HG02798 (cell line): Measurements from ENCODE around the gene TSPAN8.
"Not testable (repeated sequence)": the region's sequence is repeated elsewhere in the genome, so short reads cannot be mapped to it uniquely, and the experiment has no call there.

Experiments used
- ATAC-seq: cut with Tn5 transposase; IDR thresholded peaks from one replicate; pipeline ENCODE4 v1.9.1; 2021; ENCODE audit warnings: mild to moderate bottlenecking; ENCODE audit not compliant: unreplicated experiment, poor library complexity

The TSPAN8 gene

DNA sequence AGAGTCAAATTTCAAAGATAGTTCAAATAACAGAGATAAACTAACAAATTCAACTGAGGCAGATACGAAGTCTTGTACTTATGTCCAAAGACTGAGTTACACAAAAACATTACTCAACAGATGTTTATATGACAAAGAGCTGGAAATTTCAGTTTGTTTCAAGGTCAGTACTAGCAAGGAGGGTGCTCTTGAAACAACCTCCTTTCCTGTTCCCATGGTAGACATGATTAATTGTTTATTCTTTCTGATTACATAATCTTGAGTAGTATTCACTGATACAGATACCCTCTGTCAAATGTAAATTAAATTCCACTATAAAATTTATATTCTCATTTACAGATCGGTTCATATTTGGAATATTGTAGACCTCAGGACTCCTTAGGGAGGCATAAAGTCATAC is 23.4 kb downstream of the TSPAN8 start:
- ATAC-seq: no peak

DNA sequence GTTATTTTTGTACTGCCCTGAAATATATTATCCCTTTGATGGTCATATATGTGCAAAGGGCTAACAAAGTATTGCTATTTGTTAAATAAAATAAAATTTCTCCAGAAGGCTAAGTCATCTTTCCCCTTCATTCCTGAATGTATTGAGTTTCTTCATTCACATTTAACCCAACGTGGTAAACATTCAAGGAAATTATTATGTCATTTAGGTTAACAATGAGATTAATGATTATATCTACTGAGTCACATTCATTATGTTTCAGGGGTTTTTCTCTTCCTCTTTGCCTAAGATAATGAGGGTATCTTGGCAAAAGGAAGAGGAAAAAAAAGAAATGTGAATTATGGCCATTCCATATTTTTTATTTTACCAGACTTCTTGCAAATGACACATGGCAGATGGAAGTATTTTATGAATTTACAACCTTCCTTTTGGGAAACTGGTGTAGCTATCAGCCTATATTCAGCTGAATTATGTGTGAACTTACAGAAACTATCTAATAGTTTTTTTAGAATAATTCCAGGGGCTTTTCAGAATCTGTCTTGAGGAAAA is 27.2 kb downstream of the TSPAN8 start:
- no peak for ATAC-seq

DNA sequence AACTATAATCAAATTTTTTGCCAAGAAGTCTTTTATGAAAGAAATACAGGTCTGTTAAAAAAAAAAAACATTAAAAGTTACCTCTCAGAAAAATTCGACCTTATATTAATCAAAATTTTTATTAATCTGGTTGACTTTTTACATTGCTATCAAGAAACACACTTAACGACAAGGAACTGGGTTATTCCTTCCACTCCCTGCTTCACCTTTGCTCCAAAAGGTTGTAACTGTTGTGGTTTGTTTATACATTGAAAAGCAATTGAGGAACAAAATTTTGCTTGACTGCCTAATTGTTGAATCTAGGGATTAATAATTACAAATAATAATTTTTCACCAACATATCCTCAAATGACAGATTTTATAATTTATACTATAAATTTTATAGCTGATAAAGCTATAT is 28.4 kb downstream of the TSPAN8 start:
- ATAC-seq: no peak

DNA sequence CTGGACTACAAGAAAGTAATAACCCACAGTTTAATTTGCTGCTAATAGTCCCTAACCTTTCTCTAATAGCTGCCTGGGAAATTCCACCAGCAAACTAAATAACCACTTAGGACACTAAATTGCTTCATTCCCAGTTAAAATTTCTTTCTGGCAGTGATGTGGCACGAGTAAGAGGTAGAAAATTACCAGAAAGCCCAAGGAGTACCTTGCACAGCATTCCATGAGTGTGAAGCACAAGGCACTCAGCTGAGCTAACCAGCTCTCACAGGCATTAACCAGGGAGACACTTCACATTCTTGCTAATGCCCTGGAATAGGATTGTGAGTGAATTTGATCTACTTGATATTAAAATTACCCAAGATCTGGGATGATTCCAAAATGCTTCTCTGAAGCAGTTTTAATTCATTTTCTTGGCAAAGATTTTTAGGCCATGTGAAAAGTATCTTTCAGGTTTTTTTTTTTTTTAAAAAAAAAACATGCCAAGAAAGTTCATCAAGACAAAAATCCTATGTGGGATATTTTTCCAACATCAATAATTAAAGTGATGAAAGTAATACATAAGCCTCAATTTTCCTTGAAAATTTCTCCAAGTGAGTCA is 29.5 kb downstream of the TSPAN8 start:
- no peak for ATAC-seq

DNA sequence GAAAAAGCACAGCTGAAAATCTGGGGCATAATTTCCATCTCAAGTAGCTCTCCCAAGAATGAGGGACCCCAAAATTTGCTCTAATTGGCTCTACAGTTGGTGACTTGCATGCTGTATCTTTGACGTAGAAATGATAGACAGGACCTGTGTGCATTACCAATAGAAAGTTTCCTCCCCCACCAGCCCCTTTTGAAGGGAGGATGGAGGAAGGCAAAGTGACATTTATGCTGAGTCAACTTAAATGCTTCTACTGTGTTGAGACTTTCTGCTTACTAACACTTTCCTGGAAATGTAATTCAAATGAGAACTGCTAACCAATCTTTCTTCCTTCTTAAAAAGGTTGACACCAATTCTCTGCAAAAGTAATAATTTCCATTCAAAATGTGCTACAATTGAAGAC is 31.9 kb downstream of the TSPAN8 start:
- no peak for ATAC-seq

DNA sequence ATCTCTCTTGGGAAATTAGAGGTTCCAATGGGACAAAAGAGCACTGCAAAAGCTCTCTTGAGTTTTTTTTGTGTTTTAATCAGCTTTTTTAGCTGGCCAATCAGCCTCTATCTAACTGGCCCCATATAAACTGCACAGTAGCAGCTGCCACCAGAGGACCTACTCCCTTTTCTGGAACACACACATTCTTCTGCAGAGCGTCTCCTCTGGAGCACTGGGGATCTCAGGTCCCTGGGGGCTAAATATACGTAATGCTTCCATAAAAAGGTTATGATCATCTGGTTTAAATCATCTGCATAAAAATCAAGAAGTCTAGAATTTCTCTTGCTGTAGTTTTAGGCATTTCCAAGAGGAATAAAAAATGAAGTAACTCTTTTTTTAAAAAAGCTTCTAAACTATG is 32.3 kb downstream of the TSPAN8 start:
- ATAC-seq: no peak

DNA sequence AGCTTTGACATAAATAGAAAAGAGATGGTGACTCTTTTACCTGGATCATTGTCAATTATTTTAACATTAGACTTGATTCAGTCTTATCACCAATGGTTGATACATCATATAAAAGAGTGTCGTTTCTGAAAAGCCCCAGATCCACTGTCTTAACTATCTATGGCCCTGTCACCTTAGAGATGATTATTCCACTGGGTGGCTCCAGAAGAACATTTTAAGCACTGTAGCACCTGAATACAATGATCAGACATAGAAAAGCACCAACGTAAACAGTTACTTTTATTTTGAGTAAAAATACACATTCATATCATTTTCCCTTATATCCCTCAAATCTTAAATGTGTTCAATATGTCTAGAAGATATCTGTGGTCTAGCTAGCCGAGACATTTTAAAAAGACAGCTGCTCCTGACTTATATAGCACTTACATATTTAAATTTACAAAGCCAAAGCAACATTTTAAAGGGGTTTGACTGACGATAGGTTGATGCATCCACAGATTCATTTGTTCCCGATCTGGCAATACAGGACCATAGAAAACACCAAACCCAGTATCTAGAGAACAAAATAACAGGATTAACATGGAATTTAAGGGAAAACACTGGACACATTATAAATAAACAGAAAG is 32.9 kb downstream of the TSPAN8 start:
- ATAC-seq: no peak

DNA sequence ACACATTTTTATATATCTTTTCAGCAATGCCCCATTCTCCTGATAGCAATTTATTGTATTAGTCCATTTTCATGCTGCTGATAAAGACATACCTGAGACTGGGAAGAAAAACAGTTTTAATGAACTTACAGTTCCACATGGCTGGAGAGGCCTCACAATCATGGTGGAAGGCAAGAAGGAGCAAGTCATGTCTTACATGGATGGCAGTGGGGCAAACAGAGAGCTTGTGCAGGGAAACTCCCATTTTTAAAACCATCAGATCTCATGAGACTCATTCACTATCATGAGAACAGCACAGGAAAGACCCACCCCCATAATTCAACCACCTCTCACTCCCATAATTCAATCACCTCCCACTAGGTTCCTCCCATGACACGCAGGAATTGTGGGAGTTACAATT is 44.7 kb downstream of the TSPAN8 start:
- ATAC-seq: not testable (repeated sequence)

DNA sequence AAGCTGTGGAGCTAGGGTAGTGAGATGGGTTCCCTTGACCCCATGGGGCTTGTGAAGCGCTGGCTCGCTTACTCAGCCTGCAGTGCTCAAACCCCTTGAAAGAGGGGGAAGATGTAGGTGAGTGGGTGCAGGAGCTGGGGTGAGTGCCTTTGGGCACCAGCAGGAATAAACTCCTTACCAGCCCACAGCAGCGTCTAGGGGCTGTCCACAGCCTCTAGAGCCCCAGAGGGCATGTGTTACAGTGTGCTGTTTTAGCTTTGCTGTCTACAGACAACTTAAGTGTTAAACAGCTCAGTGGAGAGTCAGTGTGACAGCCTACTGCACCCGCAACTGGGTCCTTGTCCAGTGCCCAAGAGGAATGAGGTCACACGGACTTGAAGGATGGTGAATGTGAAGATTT is 48.0 kb downstream of the TSPAN8 start:
- ATAC-seq: no peak

DNA sequence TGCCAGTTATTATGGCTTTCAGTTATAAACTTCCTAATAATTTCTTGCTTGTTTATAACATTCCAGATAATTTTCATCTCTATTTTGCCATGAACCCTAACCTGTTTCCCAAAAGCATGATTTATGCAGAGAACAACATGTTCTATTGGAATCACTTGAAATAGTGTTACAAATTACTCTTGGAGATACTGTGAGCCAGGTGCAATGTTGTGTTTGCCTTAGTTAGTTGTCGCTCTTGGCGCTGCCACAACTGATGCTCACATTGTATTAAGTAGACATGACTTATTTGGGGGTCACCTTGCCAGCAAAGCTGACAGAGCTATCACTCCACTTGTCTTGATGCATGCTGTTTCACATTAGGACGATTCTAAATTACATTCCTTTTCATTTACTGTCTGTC is 49.4 kb downstream of the TSPAN8 start:
- no peak for ATAC-seq

DNA sequence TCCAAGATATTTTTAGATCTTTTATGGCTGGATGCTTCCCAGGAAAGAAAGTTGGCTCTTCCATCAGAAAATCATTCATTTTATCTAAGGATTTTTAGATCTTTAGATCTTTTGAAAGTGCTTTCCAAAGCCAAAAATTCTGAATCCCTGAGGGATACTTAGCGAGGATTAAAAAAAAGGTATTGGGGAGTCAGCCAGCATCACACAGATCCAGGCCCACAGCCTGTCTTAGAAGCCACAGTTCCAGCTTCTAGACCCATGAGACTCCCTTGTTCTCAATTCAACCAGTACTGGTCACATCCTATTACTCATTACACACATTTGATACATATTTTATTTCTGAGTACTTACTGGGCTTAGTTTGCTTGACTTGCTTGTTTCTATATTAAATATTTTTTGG is 49.9 kb downstream of the TSPAN8 start:
- no peak for ATAC-seq

DNA sequence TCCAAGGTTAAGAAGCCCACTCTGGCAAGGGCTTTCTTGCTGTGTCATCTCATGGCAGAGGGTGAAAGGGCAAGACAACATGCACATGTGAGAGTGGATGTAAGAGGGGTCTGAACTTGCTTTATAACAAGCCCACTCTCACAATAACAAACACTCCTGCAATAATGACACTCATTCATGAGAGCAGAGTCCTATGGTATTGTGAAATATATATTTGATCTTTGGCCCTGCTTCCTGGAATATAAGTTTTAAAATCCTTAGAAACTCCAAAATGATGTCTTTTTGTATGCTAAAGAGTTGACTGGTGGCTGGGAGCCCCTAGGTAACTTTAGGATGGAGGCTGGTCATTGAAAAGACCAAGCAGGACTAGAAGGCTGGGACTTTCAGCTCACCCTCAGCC is 51.8 kb downstream of the TSPAN8 start:
- ATAC-seq: no peak

DNA sequence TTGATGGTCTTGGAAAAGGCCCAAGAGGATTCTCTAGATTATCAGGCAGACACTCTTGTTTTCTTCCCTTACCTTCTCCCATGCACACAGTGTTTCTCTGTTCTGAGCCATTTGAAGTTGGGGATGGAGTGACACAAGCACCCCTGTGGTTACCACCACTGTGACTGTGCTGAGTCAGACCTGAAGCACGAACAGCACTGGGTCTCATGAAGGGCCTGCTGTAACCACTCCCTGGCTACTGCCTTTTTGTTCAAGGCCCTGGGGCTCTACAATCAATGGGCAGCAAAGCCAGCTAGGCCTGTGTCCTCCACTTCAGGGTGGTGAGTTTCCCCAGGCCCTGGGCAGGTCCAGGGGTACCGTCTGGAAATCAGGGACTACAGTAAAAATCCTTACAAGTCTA is 65.5 kb downstream of the TSPAN8 start:
- ATAC-seq: no peak

DNA sequence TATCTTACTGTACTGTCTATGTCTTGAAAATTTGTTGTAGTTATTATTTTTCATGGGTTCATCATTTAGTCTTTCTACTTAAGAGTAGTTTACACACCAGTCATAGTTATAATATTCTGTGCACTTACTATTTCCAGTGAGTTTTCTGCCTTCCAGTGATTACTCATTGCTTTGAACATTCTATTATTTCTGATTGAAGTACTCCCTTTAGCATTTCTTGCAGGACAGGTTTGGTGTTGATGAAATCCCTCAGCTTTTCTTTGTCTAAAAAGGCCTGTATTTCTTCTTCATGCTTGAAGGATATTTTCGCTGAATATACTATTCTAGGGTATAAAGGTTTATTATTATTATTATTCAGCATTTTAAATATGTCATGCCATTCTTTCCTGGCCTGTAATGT is 66.8 kb downstream of the TSPAN8 start:
- ATAC-seq: no peak

DNA sequence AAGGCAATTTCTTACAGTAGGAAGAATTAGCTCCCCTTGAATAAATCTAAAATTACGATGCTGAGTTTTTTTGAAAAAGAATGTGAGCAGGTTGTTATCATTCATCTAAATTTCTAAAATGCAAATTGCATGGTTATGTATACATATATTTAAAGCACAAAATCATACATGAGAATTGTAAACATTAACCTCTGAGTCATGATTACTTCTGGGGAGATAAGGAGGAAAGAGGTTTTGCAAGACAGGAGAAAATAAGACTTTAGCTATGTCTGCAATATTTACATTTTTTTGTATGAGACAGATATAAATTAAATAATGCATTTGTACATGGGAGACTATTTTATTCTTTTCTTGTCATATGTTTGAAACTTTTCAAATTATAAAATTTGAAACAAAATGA is 72.2 kb downstream of the TSPAN8 start:
- ATAC-seq: no peak

DNA sequence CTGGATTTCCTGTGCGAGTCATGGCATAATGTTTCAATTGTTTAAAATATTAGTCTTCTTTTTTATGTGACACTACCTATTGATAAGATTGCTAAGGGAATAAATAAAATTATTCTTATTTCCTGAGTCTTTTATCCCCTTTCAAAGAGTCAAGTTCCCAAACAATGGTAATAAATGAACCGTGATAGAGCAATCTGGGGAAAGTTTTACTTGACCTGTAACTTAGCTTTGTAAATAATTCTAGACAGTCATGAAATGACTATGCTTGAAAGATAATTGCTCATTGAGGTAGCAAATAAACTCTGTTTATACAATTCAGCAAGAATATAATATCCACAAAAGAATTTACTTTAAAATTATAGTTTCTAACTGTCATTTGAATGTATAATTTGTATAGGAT is 82.1 kb downstream of the TSPAN8 start:
- ATAC-seq: no peak
